ENCODE data around the gene ZFC3H1.

DNA sequence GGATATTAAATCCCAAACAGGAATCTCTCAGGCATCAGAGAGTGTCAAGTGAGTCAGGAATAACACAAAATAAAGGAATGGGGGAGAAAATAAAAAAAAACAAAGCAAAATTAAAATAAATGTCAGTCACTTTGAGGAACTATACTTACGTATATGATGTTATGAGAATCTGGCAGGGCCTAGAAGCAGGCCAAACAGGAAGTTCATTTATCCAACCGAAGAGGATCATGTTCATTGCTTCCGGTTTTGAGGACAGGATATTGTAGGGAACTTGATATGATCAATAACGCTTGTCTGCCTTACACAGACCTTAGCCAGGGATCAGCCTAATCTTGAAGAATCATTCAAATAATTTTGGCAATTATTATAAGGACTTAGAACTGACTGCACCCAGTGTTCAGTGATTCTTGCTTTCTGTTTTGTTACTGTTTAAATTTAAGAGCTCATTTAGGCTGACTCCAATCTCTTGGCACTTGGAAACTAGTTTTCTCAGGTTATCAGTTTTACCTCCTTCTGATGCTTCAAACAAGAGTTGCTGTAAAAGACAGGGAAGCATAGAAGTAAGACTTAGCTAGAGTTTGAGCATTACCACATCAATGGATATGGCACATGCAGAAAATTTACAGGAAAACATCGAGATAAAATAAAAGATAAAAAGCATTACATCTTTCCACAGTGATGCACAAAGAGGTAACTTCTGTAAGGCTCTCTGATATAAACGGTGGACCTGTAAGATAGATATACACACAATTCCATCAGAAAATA is 53.4 kb downstream of the ZFC3H1 start:
- TF ChIP-seq POLR2A (IDR thresholded peaks at IDR 0.05; ENCODE audit: low read depth, low read length) (no peak), POLR2AphosphoS5 (IDR thresholded peaks at IDR 0.05; ENCODE audit: low read depth, low read length) (no peak), TAF1 (IDR thresholded peaks at IDR 0.05; ENCODE audit: low read depth, low read length) (no peak), SPI1 (IDR thresholded peaks at IDR 0.05; ENCODE audit: low read depth, low read length) (no peak), PAX5 (IDR thresholded peaks at IDR 0.05; ENCODE audit: insufficient read depth, low read length, severe bottlenecking) (no peak)

Measured in GM12891 (cell line).